HG02970 (cell line): Measurements from ENCODE around the gene GP1BB.

Source experiments
- ATAC-seq: cut with Tn5 transposase; IDR thresholded peaks from one replicate; pipeline ENCODE4 v1.9.1; 2021; ENCODE audit warnings: mild to moderate bottlenecking, moderate library complexity, moderate number of reproducible peaks; ENCODE audit not compliant: unreplicated experiment, low FRiP score

Gene GP1BB

GRCh38 chr22:19764299-19764593, 40.9 kb downstream of the GP1BB start:
- ATAC-seq: no peak

- ATAC-seq: no peak
Measured at GRCh38 chr22:19764636-19765476, 41.5 kb downstream of the GP1BB start.

DNA sequence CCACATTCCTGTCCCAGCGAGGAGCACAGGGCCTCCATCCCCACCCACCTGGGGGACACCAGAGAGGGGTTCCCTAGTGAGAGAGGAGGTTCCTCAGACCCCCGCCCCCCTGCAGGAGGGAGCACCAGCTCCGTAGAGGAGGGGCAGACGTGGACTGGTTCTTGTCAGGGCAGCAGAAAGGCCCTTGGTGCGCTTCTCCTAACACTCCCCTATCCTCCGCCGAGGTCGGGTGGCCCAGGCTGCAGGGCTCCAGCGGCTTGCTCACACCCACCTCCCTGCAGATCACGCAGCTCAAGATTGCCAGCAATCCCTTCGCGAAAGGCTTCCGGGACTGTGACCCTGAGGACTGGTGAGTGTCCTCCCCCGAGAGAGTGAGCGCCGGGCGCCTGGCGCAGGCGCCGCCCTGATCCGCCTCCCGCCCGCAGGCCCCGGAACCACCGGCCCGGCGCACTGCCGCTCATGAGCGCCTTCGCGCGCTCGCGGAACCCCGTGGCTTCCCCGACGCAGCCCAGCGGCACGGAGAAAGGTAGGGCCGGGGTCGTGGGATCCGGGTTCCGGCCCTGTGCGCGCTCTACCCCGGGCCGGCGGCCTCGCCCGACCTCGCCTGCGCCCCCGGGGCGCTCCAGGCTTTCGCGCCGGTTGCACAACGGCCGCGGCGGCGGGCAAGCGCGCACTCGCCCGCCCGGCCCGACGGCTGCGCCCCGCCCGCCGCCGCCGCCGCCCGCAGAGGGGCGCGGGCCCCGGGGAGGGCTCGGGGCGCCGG, 42.3 kb downstream of the GP1BB start:
- no peak for ATAC-seq

- no peak for ATAC-seq
Measured at GRCh38 chr22:19766240-19766510, 42.8 kb downstream of the GP1BB start.

GRCh38 chr22:19766511-19767426, 43.4 kb downstream of the GP1BB start:
- no peak for ATAC-seq

GRCh38 chr22:19767427-19768341, 44.3 kb downstream of the GP1BB start:
- no peak for ATAC-seq

- ATAC-seq: no peak
Measured at GRCh38 chr22:19769393-19769715, 46.0 kb downstream of the GP1BB start.

- ATAC-seq: no peak
Measured at GRCh38 chr22:19770349-19771220, 47.2 kb downstream of the GP1BB start.

GRCh38 chr22:19772422-19772672, 49.0 kb downstream of the GP1BB start:
- ATAC-seq: no peak

- peak; percentile 40 for ATAC-seq
Measured at GRCh38 chr22:19772673-19773469, 49.5 kb downstream of the GP1BB start.

DNA sequence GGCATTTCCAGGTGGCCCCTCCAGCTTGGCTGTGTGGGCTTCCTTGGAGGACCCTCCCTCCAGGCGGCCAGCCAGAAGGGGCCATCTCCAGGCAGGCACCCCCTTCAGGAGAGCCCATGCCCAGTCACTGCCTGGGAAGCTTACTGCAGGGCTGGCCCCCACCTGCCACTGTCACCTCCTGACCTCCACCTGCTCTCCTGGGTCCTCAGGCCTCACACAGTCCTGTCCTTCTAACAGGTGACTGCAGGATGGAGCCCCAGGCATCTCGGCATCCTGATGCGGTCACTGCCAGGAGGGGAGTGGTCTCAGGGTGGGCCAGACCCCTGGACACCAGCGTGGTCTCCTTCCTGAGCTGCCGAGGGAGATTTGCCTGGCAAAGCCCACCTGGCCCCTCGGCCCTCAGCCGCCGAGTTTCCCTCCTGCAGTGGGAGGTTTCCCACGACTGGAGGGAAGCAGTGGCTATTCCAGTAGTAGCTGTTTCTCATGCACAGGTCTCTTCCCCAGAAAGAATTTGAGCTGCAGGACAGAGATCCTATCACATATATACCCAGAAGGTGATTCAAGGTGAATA, 50.2 kb downstream of the GP1BB start:
- ATAC-seq: no peak
